ENCODE data around the gene CYBC1.

Gene CYBC1

DNA sequence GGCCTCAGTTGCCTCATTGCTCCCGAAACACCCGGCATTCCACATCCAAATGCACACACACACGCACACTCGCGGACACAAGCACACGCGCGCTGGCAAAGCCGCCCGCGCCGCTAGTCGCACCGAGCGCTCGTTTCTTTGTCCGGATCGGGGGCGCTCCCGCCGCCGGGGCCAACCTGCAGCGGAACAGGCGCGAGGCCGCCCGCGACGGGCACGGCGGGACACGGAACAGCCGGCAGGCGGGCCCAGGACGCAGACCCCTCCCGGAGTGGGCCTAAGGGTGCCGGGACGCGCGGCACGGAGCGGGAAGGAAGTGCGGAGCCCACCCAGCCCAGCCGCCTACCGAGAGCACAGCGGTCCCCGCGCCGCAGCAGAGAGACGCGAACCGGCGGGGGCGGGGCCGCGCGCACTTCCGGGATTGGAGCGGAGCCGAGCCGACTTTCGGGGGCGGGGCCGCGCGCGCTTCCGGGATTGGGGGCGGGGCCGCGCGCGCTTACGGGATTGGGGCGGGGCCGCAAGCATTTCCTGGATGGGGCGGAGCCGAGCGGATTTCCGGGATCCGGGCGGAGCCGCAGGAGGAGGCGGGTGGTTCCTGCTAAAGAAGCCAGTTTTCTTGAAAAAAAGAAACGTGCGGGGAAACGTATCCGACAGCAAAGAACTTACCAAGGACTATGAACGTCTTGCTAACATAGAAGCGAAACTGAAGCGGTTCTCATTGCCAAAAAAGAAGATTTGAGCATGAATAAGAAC lies at the start of gene CYBC1:
Gene CYBC1, minus strand, starts transcription at position 396 of the 750 bp plus-strand sequence. CDS start 1,498 bp downstream, outside the sequence.
- peak; percentile 98 for DNase-seq

DNA sequence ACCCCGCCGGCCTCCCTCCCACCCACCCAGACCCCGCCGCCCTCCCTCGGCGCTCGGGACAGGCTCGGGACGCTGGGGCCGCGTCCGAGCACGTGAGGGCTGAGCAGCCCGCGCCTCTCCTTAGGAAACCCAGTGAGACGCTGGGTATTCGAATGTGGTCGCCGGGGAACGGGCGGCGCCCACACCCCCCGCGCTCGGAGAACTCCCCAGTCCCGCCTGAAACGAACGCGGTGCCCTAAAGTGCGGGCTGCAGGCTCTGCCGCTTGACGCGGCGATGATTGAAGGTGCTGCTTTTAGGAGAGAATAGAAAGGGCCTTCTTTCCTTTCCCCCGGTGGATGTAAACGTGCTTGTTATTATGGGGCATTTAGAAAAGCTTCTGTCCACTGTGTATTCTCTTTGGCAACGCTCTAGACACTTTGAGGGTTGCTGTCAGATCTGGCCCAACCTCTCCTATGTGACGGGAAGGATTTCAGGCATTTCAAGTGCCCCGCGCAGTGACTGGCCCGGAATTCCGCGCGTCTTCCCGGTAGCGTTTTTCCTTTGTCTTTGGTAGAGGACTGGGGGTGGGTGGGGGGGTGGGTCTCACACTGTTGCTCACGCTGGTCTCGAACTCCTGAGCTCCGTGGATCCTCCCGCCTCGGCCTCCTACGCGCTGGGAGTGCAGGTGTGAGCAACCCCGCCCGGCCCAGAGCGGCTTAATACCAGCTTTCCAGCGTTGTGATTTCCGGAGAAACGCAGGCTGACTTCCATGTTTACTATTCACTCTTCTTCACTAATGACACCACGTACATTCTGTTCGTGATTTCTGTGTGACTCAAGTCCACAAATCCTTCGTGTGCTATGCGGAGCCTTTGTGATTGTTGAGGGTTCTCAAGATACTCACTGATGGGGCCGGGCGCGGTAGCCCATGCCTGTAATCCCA lies 47.2 kb upstream of the CYBC1 start:
- DNase-seq, result peak; percentile 57

DNA sequence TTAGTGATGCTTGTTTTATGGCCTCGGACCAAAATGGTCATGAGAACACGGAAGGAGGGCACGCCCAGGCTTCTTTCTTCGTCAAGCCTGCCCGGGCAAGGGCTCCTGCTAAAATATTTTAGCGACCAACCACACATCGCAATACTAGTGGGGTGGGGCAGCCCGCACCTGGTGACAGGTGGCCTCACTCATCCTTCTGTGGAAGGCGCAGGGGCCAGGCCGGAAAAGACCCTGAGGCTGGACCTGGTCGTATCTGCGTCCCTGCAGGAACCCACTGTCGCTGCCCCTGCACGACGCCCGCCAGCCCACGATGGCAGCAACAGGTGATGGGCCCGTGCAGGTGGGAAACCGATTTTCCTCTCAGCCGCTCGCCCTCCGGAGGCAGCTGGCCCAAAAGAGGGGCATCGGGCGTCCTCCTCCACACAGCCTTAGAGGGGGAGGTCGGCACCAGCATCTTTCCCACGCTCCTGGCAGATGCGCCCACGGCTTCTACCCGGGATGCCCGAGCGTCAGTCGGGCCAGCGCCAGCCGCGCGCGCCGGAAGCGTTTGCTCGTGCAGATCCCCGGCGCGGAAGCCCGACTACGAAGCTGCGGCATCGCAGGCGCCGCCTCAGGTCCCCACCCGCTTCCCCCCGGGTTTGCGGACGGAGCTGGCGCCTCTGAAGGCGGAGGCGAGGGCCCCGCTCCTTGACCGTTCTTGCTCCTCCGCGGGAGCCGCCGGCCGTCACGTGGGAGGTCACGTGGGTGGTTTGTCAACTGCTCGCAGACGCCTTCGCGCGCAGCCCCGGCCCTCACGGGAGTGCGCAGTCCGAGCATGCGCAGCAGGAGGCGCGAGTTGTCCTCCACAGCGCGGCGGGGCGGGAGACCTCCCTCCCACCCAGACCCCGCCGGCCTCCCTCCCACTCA lies 46.2 kb upstream of the CYBC1 start:
- peak; percentile 92 for DNase-seq

GRCh38 chr17:82495844-82496528 lies 45.4 kb upstream of the CYBC1 start:
- no peak for DNase-seq

- peak; percentile 87 for DNase-seq
Observed at GRCh38 chr17:82494236-82495055, 43.9 kb upstream of the CYBC1 start.

- DNase-seq, result no peak
Observed at GRCh38 chr17:82493226-82493781, 42.8 kb upstream of the CYBC1 start.

DNA sequence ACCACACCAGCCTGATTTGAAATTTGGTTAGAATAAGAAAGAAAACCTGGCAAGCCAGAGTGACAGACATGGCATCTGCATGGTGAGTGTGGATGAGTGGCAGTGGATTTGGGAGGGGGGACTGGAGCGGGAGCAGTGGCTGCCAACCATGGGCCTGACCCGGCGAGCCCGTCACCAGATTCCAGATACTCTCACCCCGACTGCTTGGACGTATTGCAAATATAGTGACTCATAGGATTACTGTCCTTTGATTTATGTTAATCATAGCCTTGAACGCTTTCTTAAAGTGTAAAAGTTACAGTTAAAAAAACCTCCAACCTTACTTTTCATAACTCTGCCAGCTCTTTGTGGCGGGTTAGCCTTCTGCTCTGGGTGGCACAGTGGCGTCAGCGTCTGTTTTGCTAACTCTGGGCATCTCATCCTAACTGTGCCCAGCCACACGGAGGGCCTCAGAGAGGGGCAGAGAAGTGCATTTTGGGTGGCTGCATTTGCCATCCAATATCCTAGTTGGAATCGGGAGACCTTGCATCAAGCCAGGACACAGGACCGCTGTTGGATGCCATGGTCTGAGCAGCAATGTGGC lies 42.2 kb upstream of the CYBC1 start:
- no peak for DNase-seq

GRCh38 chr17:82491533-82491932 lies 41.0 kb upstream of the CYBC1 start:
- DNase-seq, result no peak

GRCh38 chr17:82491196-82491530 lies 40.6 kb upstream of the CYBC1 start:
- no peak for DNase-seq

DNA sequence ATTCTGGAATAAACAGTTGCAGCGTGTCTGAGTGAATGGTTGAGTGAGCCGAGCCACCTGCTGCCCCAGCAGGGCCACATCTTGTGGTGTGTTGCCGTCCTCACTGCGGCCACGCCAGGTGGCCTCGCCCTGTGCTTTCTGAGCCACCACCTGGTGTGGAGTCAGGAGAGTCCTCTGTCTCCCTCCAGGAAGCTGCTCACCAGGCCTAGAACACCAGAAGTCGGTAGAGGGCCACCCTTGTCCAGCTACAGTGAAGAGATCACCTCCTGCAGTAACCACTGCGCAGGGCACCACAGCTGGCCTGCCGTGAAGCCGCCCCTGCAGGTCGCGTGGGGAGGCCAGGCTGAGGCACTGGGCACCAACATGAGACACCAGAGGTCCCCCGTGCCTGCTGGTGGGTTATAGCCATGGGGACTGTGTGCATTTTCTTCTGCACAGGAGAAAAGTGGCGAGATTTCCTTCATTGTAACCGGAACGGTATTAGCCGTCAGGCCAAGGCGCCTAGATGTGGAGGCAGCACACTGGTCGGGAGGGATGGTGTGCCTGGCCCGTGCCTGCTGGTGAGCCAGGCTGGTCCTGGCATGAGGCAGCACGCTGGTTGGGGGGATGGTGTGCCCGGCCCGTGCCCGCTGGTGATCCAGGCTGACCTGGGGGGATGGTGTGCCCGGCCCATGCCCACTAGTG lies 40.1 kb upstream of the CYBC1 start:
- no peak for DNase-seq

DNA sequence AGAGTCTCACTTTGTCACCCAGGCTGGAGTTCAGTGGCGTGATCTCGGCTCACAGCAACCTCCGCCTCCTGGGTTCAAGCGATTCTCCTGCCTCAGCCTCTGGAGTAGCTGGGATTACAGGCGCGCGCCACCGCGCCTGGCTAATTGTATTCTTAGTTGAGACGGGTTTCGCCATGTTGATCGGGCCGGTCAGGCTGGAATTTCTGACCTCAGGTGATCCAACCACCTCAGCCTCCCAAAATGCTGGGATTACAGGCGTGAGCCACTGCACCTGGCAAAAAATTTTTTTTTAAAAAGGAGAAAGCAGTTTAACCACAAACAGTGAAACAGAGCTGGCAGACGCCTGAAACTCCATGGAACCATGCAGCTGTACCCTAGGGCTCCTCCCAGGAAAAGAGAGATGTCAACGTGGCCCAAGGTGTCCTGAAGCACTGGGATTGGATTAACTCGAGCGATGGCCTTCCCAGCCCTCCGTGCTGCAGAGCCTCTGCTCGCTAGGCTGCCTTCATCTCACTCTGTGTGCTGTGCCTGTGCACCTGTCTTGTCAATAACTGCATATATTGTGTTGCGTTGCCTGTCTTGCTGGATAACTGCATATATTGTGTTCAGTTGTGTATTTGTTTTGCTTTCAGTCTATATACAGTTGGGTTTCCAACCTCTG lies 39.4 kb upstream of the CYBC1 start:
- no peak for DNase-seq

DNA sequence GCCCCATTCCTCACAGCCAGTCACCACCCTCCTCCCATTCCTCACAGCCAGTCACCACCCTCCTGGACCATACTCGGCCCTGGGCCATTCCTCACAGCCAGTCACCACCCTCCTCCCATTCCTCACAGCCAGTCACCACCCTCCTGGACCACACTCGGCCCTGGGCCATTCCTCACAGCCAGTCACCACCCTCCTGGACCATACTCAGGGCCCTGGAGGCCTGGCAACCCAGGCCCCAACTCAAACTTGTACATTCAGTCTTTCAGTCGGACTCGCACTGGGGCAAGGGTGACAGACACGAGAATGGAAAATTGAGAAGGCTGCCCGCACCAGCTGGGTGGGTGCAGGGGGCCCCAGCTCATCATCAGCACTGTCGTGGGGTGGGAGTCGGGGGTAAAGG lies 38.6 kb upstream of the CYBC1 start:
- DNase-seq, result no peak

GRCh38 chr17:82487910-82488309 lies 37.4 kb upstream of the CYBC1 start:
- no peak for DNase-seq

DNA sequence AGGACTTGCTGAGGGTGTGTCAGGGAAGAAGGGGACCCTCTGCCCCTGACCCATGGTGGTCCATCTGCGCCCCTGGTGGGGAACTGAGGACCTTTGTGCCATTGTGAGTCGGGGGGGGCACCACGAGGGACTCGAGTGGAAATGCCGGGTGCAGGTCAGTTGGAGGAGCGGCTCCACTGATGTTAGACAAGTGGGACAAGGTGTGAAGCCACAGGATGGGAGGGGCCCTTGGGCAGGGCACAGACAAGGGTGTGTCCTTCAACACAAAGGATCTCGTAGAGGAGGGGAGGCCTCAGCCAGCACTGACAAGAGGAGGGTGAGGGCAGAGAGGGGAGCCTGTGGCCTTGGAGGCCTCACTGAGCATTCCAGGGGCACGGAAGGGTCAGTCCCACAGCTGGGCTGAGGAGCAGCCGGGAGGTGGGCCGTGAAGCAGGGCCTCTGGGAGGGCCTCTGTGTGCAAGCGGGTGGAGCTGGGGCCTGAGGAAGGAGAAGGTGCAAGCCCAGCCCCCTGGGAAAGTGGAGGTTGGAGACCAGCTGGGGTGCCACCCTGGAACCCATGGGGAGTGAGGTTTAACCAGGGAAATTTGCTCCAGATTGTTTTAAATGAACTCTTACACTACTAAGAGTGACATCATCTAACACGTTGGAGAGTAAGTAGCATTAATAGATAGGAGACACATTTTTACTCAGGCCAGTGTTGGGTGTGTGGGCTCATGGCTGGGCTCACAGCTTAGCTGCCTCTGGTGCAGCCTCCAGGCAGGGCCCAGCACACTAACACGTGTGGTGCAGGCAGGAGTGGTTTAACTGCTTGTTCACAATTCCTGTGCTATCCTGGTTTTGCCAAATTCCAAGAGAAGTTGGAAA lies 35.9 kb upstream of the CYBC1 start:
- DNase-seq, result no peak

DNA sequence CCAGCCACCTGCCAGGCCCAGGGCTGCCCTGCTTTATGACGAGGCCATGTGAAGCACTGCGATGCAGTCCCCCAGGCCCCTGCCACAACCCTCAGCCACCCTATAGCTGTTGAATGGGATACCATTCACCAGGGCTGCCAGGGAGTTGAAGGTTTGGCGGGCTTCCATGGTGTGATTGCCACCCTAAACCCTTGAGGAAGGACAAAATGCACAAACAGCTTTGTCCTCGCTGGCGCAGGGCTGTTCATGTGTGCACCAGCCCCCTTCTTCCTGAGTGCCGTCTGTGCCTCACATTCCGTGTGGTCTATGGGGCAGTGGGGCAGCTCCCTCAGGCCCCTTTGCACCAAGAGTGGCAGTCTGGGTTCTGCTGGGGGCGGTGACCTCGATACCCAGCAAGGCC lies 33.3 kb upstream of the CYBC1 start:
- no peak for DNase-seq

GRCh38 chr17:82483204-82483660 lies 32.7 kb upstream of the CYBC1 start:
- DNase-seq, result no peak

DNA sequence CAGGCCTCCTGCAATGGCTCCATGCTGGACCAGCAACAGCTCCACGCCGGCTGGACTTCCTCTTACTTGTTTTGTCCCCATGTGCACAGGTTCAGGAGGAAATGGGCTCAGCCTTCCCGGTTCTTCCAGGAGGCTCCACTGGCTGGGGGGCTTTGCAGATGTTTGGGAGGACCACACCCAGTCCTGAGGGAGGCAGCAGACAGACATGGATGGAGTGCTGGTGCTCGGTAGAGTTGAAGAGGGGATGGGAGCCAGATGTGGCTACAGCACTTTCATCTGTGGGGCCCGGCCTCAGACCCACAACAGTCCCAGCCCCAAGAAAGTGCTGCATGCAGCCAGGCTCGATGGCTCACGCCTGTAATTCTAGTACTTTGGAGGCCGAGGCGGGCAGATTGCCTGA lies 29.8 kb upstream of the CYBC1 start:
- no peak for DNase-seq

DNA sequence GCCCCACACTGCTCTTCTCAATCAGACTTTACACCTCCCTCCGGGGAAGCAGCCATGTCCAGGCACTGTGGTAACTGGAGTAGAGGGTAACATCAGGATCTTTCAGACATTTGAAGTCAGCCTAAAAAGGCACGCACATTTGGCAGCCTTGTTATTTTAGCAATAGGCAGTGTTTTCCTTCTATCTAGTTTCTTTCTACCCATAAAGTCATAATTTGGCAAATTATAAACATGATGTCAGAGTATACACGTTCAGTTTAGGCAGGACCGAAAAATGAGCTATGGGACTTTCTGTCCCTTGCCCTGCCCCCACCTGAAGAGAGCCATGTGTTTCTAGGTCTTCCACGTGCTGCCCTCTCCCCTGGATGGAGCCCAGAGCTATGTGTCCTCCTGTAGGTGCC lies 29.1 kb upstream of the CYBC1 start:
- no peak for DNase-seq

Measured in CD4-positive, alpha-beta T cell treated with Interleukin-17A for 4 hours (primary cell).